Osteoblast (primary cell): ENCODE data around the gene KCND2. TPM values are rescaled to one million over a fixed set of nuclear protein-coding genes. Genes with fewer than 3 reads are reported as not detected.

Experiments
- DNase-seq: peaks from one replicate; pipeline ENCODE4 v3.0.0; 2011; ENCODE audit warnings: low spot score, mixed read lengths; ENCODE audit not compliant: insufficient read length; ENCODE audit errors: missing footprints
- H2AFZ ChIP-seq: 2 replicates; pipeline ENCODE4 v1.6.0; 2011; ENCODE audit warnings: mild to moderate bottlenecking, low read length
- H3K27ac ChIP-seq: 2 replicates; pipeline ENCODE4 v1.5.1; 2011; ENCODE audit warnings: mild to moderate bottlenecking, low read depth, low read length, moderate library complexity
- H3K27me3 ChIP-seq: 2 replicates; pipeline ENCODE4 v1.6.0; 2012; ENCODE audit warnings: mild to moderate bottlenecking, control low read depth, inconsistent platforms, low read length, moderate library complexity; ENCODE audit not compliant: insufficient read depth
- H3K36me3 ChIP-seq: 2 replicates; pipeline ENCODE4 v1.5.1; 2011; ENCODE audit warnings: mild to moderate bottlenecking, low read length, control low read depth, moderate library complexity; ENCODE audit not compliant: insufficient read depth
- H3K4me1 ChIP-seq: 2 replicates; pipeline ENCODE4 v1.5.1; 2011; ENCODE audit warnings: mild to moderate bottlenecking, low read length, control low read depth, moderate library complexity; ENCODE audit not compliant: insufficient read depth
- H3K4me2 ChIP-seq: 2 replicates; pipeline ENCODE4 v1.6.0; 2011; ENCODE audit warnings: mild to moderate bottlenecking, low read length; ENCODE audit not compliant: insufficient read depth
- H3K4me3 ChIP-seq: fragments of 200-600 bp; sonication (generic); 3 replicates; pipeline ENCODE4 v1.5.1; 2012; ENCODE audit warnings: mild to moderate bottlenecking, low read length, inconsistent platforms; ENCODE audit not compliant: insufficient read depth
- H3K79me2 ChIP-seq: 2 replicates; pipeline ENCODE4 v1.6.0; 2012; ENCODE audit warnings: mild to moderate bottlenecking, low read length, control low read depth, inconsistent platforms; ENCODE audit not compliant: insufficient read depth
- H3K9me3 ChIP-seq: 2 replicates; pipeline ENCODE4 v1.5.1; 2011; ENCODE audit warnings: low read depth, low read length, control low read depth
- H4K20me1 ChIP-seq: 2 replicates; pipeline ENCODE4 v1.6.0; 2012; ENCODE audit warnings: mild to moderate bottlenecking, low read length, control low read depth; ENCODE audit not compliant: insufficient read depth
- total RNA-seq: library from RNA; depleted of rRNA; stranded (reverse); fragments of >200 nt; gene quantifications from 2 replicates; pipeline ENCODE4 v1.2.3, GENCODE V29; 2012
- TF ChIP-seq, protein P1 (sequence below): IDR thresholded peaks from 2 replicates; pipeline ENCODE4 v1.5.1; 2011; ENCODE audit warnings: mild to moderate bottlenecking, low read depth, low read length, moderate library complexity; ENCODE audit errors: extremely low read depth

KCND2 gene
- total RNA-seq, 1 donor: 6.5 TPM

DNA sequence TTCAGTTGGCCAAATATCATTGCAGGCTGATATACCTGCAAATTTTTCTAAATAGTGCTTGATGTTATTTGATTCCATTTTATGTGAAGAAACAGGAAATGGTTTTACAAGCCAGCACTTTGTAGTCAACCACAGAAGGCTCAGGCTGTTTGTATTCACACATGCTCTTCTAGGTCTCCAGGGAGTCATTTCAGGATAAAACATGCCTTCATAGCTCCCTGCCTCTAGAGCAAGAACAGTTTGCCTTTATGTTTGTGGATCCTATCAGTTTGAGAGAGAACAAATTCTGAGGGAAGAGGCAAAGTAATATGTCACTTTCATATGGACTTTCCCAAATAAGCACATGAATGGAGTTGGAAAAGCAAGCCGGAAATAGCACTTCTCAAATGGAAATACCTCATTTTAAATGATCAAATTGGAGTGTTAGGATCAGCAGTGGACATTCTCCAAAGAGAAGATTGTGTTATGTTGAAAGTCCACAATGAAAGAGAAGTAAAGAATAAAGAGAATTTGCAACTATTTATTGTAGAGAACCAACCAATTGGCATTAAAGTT lies 277.6 kb downstream of the KCND2 start:
- TF ChIP-seq, protein P1, sequence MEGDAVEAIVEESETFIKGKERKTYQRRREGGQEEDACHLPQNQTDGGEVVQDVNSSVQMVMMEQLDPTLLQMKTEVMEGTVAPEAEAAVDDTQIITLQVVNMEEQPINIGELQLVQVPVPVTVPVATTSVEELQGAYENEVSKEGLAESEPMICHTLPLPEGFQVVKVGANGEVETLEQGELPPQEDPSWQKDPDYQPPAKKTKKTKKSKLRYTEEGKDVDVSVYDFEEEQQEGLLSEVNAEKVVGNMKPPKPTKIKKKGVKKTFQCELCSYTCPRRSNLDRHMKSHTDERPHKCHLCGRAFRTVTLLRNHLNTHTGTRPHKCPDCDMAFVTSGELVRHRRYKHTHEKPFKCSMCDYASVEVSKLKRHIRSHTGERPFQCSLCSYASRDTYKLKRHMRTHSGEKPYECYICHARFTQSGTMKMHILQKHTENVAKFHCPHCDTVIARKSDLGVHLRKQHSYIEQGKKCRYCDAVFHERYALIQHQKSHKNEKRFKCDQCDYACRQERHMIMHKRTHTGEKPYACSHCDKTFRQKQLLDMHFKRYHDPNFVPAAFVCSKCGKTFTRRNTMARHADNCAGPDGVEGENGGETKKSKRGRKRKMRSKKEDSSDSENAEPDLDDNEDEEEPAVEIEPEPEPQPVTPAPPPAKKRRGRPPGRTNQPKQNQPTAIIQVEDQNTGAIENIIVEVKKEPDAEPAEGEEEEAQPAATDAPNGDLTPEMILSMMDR: no peak

DNA sequence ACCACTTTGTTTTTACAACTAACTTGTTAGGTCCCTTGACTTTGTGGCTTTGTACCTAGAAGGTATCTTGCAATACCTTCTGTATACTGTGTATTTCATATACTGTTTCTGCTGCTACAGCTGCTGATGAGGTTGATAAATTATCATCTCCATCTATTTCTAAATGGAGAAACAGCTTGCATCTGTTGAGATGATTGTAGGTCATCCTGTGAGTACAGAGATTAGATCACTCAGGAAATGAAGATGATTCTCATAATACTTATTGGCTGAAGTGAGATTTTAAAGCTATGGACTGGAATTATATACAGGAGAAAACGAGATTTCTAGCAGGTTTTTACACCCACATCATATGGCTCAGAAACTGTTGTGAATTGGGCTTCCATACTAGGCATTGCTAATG lies 280.5 kb downstream of the KCND2 start:
- Histone ChIP-seq H3K4me1 (no peaks in the 10 kb centered on the region), H4K20me1 (no peaks in the 10 kb centered on the region), H2AFZ (no peak overlapping the region), H3K4me2 (no peak overlapping the region), H3K27ac (no peak overlapping the region), H3K4me3 (no peak overlapping the region), H3K9me3 (no peaks in the 10 kb centered on the region), H3K27me3 (no peaks in the 10 kb centered on the region), H3K79me2 (no peaks in the 10 kb centered on the region), H3K36me3 (no peaks in the 10 kb centered on the region)
- TF ChIP-seq, protein P1: no peak
- DNase-seq: peak; percentile 25

More for the DNA sequence above, 277.6 kb downstream of the KCND2 start:
- DNase-seq: no peak
- Histone ChIP-seq H4K20me1 (no peaks in the 10 kb centered on the region), H3K27ac (no peak overlapping the region), H3K9me3 (no peaks in the 10 kb centered on the region), H3K4me2 (no peak overlapping the region), H3K4me3 (no peak overlapping the region), H3K27me3 (no peaks in the 10 kb centered on the region), H3K36me3 (no peaks in the 10 kb centered on the region), H3K79me2 (no peaks in the 10 kb centered on the region), H2AFZ (no peak overlapping the region), H3K4me1 (no peaks in the 10 kb centered on the region)

DNA sequence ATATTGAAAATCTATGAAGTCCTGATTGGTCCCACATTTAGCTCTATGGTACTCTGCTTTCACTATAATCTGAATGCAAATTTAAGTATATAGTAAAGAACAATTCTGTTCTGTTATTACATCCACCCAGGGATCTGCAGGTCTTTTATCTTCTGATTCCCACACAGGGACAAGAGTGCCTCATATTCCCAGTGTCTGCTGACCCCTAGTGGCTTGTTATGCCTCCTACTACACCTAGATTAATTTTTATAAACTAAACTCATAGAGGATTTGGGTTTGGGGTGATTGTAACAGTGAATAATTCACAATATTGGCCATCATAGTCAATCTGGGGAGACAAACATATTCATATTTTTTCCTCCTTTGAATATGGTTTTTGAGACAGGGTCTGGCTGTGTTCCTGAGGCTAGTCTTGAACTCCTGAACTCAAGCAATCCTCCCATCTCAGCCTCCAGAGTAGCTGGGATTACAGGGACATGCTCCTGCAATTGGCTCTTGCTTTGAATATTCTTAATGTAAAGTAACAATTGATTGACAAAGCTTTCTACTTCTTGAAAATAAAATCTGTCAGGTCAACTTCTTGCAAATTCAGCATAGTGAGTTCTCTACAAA lies 282.1 kb downstream of the KCND2 start:
- Histone ChIP-seq H3K79me2 (no peaks in the 10 kb centered on the region), H3K36me3 (no peaks in the 10 kb centered on the region), H3K4me1 (no peaks in the 10 kb centered on the region), H4K20me1 (no peaks in the 10 kb centered on the region), H3K4me2 (no peak overlapping the region), H2AFZ (no peak overlapping the region), H3K4me3 (no peak overlapping the region), H3K9me3 (no peaks in the 10 kb centered on the region), H3K27ac (no peak overlapping the region), H3K27me3 (no peaks in the 10 kb centered on the region)
- DNase-seq: peak; percentile 76
- TF ChIP-seq, protein P1: peak; percentile 51

DNA sequence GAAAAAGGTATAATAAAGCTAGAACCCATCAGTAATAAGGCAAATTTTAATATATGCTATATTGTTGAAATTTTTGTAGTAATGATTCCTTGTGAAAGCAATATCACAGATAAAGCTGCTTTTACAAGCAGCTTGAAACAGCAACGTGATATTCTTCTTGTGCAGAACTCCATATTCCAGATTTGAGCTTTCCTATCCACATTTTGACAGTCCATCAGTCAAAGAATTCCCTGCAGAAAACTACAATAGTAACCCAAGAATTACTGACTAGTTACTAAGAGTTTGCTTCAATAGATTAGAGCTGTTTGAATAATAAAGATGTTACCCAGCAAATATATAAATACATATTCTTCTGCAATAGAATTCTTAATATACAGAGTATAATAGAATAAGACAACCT lies 291.2 kb downstream of the KCND2 start:
- DNase-seq: no peak
- Histone ChIP-seq H3K4me1 (no peaks in the 10 kb centered on the region), H2AFZ (no peak overlapping the region), H3K36me3 (no peaks in the 10 kb centered on the region), H3K9me3 (no peaks in the 10 kb centered on the region), H3K27ac (no peak overlapping the region), H3K27me3 (no peaks in the 10 kb centered on the region), H3K4me3 (no peak overlapping the region), H4K20me1 (no peaks in the 10 kb centered on the region), H3K4me2 (no peak overlapping the region), H3K79me2 (no peaks in the 10 kb centered on the region)
- TF ChIP-seq, protein P1: no peak
